Measurements from ENCODE around the gene SQSTM1.

- TF ChIP-seq REST (IDR thresholded peaks at IDR 0.05; ENCODE audit: insufficient replicate concordance, low read depth) (no peak), POLR2AphosphoS5 (IDR thresholded peaks at IDR 0.05; ENCODE audit: low read depth) (no peak), CTCF (IDR thresholded peaks at IDR 0.05; ENCODE audit: insufficient read depth, low read length) (no peak), SPI1 (IDR thresholded peaks at IDR 0.05; ENCODE audit: borderline replicate concordance, low read depth) (no peak), GABPA (IDR thresholded peaks at IDR 0.05; ENCODE audit: low read depth) (no peak)
These were observed 6.6 kb upstream of the SQSTM1 start for GRCh38 chr5:179814090-179814489.
